ENCODE results near the gene ATOH8.

Gene ATOH8

DNA sequence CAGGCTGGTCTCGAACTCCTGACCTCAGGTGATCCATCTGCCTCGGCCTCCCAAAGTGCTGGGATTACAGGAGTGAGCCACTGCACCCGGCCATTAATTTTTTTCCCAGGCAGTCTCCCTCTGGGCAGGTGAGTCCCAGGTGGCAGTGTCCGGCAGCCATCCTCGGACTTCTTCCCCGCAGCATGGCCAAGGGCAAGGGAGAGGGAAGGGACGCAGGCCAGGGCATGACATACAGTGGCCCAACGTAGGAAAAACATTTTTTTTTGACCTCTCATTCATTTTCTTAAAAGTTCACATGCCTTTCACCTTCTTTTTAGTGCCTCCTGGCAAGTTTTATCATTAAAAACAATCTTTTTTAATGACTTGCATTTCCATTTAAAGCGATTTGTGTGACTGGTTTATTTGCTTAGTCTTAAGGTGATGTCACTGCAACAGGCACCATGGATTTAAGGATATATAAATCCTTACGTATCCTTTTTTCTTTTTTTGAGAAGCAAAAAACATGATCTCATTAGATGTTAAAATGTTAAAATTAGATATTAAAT, 23.0 kb upstream of the ATOH8 start:
- Histone ChIP-seq H3K36me3 (replicated peaks) (no peaks in the 10 kb centered on the region), H3K27ac (no peak overlapping the region), H3K4me3 (ENCODE audit: low read depth, low read length) (no peak overlapping the region), H3K27me3 (replicated peaks) (no peaks in the 10 kb centered on the region)
- DNase-seq, result no peak
- in situ Hi-C loops (cut with HindIII; ENCODE audit: low pct_ligation_motif_present, low sequenced_read_pairs), result no loop called here
- TF ChIP-seq, protein P1, sequence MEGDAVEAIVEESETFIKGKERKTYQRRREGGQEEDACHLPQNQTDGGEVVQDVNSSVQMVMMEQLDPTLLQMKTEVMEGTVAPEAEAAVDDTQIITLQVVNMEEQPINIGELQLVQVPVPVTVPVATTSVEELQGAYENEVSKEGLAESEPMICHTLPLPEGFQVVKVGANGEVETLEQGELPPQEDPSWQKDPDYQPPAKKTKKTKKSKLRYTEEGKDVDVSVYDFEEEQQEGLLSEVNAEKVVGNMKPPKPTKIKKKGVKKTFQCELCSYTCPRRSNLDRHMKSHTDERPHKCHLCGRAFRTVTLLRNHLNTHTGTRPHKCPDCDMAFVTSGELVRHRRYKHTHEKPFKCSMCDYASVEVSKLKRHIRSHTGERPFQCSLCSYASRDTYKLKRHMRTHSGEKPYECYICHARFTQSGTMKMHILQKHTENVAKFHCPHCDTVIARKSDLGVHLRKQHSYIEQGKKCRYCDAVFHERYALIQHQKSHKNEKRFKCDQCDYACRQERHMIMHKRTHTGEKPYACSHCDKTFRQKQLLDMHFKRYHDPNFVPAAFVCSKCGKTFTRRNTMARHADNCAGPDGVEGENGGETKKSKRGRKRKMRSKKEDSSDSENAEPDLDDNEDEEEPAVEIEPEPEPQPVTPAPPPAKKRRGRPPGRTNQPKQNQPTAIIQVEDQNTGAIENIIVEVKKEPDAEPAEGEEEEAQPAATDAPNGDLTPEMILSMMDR (IDR thresholded peaks at IDR 0.05; ENCODE audit: low read depth, low read length, missing control alignments), result no peak

- Histone ChIP-seq H3K4me3 (ENCODE audit: low read depth, low read length) (no peak overlapping the region), H3K27me3 (replicated peaks) (no peaks in the 10 kb centered on the region), H3K36me3 (replicated peaks) (no peaks in the 10 kb centered on the region), H3K27ac (no peak overlapping the region)
- in situ Hi-C loops (cut with HindIII; ENCODE audit: low pct_ligation_motif_present, low sequenced_read_pairs), result no loop called here
- TF ChIP-seq, protein P1 (IDR thresholded peaks at IDR 0.05; ENCODE audit: low read depth, low read length, missing control alignments), result no peak
- DNase-seq, result no peak
Measured at GRCh38 chr2:85731606-85732005, 22.2 kb upstream of the ATOH8 start.

DNA sequence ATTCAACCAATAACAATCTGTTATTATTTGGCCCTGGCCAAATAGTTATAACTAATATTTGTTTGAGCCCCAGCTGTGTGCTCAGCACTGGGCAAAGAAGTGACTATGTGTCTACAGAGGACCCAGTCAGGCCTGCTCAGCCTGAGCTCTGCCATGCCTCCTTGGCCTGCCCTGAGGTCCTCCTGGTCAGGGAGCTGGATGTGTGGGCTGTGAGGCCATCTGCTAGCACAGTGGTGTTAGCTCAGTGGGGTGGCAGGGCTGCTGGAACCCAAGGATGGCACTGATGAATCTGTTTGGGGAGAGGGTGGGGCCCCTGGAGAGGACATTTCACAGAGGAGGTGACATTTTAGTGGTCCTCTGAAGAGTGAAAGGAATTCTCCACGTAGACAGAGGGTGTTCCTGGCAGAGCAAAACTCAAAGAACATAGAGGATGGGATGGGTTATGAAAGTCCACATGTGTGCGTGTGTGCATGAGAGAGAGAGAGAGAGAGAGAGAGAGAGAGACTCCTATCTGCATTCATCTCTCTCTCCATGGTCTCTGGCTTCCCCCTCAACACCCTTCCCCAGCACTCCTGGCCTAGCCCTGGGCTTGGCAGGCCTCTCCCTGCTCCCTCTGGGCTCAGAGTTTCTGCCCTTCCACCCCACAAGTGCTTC, 21.2 kb upstream of the ATOH8 start:
- in situ Hi-C loops (cut with HindIII; ENCODE audit: low pct_ligation_motif_present, low sequenced_read_pairs), result no loop called here
- TF ChIP-seq, protein P1 (IDR thresholded peaks at IDR 0.05; ENCODE audit: low read depth, low read length, missing control alignments), result no peak
- DNase-seq, result no peak
- no peaks in the 10 kb centered on the region for H3K36me3 ChIP-seq (replicated peaks)
- no peak overlapping the region for H3K4me3 ChIP-seq (ENCODE audit: low read depth, low read length)
- no peak overlapping the region for H3K27ac ChIP-seq
- H3K27me3 ChIP-seq (replicated peaks), result no peaks in the 10 kb centered on the region

- DNase-seq, result no peak
- no peak overlapping the region for H3K27ac ChIP-seq
- in situ Hi-C loops (cut with HindIII; ENCODE audit: low pct_ligation_motif_present, low sequenced_read_pairs), result no loop called here
- H3K4me3 ChIP-seq (ENCODE audit: low read depth, low read length), result no peak overlapping the region
- TF ChIP-seq, protein P1 (IDR thresholded peaks at IDR 0.05; ENCODE audit: low read depth, low read length, missing control alignments), result no peak
- no peaks in the 10 kb centered on the region for H3K27me3 ChIP-seq (replicated peaks)
- H3K36me3 ChIP-seq (replicated peaks), result no peaks in the 10 kb centered on the region
Measured at GRCh38 chr2:85733121-85733960, 20.4 kb upstream of the ATOH8 start.

GRCh38 chr2:85734015-85734414, 19.8 kb upstream of the ATOH8 start:
- Histone ChIP-seq H3K27me3 (replicated peaks) (no peaks in the 10 kb centered on the region), H3K36me3 (replicated peaks) (no peaks in the 10 kb centered on the region), H3K27ac (no peak overlapping the region), H3K4me3 (ENCODE audit: low read depth, low read length) (no peak overlapping the region)
- no peak for DNase-seq
- TF ChIP-seq, protein P1 (IDR thresholded peaks at IDR 0.05; ENCODE audit: low read depth, low read length, missing control alignments), result no peak
- in situ Hi-C loops (cut with HindIII; ENCODE audit: low pct_ligation_motif_present, low sequenced_read_pairs), result no loop called here
